ENCODE data around the gene BTN3A1.

GRCh38 chr6:26415036-26415614, 13.1 kb downstream of the BTN3A1 start:
- TF ChIP-seq EP300 (IDR thresholded peaks at IDR 0.05) (no peak), POLR2A (IDR thresholded peaks at IDR 0.05) (no peak)

Data from tibial nerve (tissue), 3 donors.